GM12878 (cell line): ENCODE results near the gene ZNF616. TPM values are rescaled to one million over a fixed set of nuclear protein-coding genes. Genes with fewer than 3 reads are reported as not detected.

Experiments
- ATAC-seq: fragments of 200-7000 bp; cut with Tn5 transposase; 3 replicates; pipeline ENCODE4 v1.9.1; 2020; ENCODE audit warnings: mild to moderate bottlenecking, moderate library complexity
- BruUV-seq: library from RNA; stranded (reverse); fragments of 400-500 nt; replicated peaks from 2 replicates; lab custom pipeline; 2021; lab: Mats Ljungman, UMichigan
- CTCF ChIA-PET: fragments of 300-600 bp; sonication (Branson Sonifier 250); formaldehyde crosslinking; extraction: SDS; loops from one replicate; lab custom pipeline; 2021; ENCODE audit warnings: inconsistent platforms; lab: Yijun Ruan, JAX
- POLR2A ChIA-PET: fragments of 350-600 bp; formaldehyde crosslinking; extraction: SDS; loops from one replicate; lab custom pipeline; 2021; ENCODE audit warnings: inconsistent platforms; lab: Charles Lee
- RAD21 ChIA-PET: fragments of 300-600 bp; sonication (Branson Sonifier 250); formaldehyde crosslinking; loops from one replicate; lab custom pipeline; 2023; ENCODE audit warnings: antibody characterized with exemption; ENCODE audit not compliant: unreplicated experiment; lab: Charles Lee
- SMC1A ChIA-PET: fragments of 300-600 bp; sonication (Branson Sonifier 250); formaldehyde crosslinking; loops from one replicate; lab custom pipeline; 2023; ENCODE audit not compliant: unreplicated experiment, uncharacterized antibody; lab: Charles Lee
- DNase-seq: peaks from one replicate; pipeline ENCODE4 v3.0.0-alpha.2; 2011; ENCODE audit warnings: low read depth, low spot score
- FAIRE-seq: peaks from 3 replicates; lab custom pipeline; 2011; peaks lifted over from hg19 to GRCh38; lab: Jason Lieb, UNC
- H2AFZ ChIP-seq: 2 replicates; pipeline ENCODE4 v1.6.0; 2011; ENCODE audit warnings: low read depth, low read length, control low read depth; ENCODE audit not compliant: control insufficient read depth
- H3K27ac ChIP-seq: 2 replicates; pipeline ENCODE4 v1.5.1; 2011; ENCODE audit warnings: control low read depth; ENCODE audit not compliant: control insufficient read depth, insufficient read depth
- H3K27me3 ChIP-seq, 2 experiments: replicated peaks in 1 of 2; 2 replicates each; pipeline versions ENCODE4 v1.6.0 to v1.6.1; 2011; ENCODE audit warnings: low read length in 1 of 2; ENCODE audit not compliant: control insufficient read depth in 2 of 2, insufficient read depth in 2 of 2
- H3K36me3 ChIP-seq, 2 experiments: 2 replicates each; pipeline ENCODE4 v1.5.1; 2011; ENCODE audit warnings: low read length in 1 of 2; ENCODE audit not compliant: control insufficient read depth in 2 of 2, insufficient read depth in 2 of 2
- H3K4me1 ChIP-seq: 2 replicates; pipeline ENCODE4 v1.6.1; 2011; ENCODE audit warnings: mild to moderate bottlenecking, low read length, moderate library complexity, mixed read lengths; ENCODE audit not compliant: control insufficient read depth, insufficient read depth
- H3K4me2 ChIP-seq: 2 replicates; pipeline ENCODE4 v1.6.0; 2011; ENCODE audit warnings: control low read depth; ENCODE audit not compliant: control insufficient read depth, insufficient read depth
- H3K4me3 ChIP-seq: fragments of 200-600 bp; sonication (generic); 2 replicates; pipeline ENCODE4 v1.5.1; 2016
- H3K79me2 ChIP-seq: 2 replicates; pipeline ENCODE4 v1.6.0; 2011; ENCODE audit warnings: low read length; ENCODE audit not compliant: control insufficient read depth, insufficient read depth
- H3K9ac ChIP-seq: 2 replicates; pipeline ENCODE4 v1.8.0; 2011; ENCODE audit warnings: low read length, control low read depth, mixed read lengths; ENCODE audit not compliant: control insufficient read depth, insufficient read depth
- H3K9me3 ChIP-seq: replicated peaks from 3 replicates; pipeline ENCODE4 v1.5.1; 2011; ENCODE audit warnings: mild to moderate bottlenecking, low read length; ENCODE audit not compliant: control insufficient read depth, insufficient read depth
- H4K20me1 ChIP-seq: 2 replicates; pipeline ENCODE4 v1.6.0; 2011; ENCODE audit not compliant: control insufficient read depth, insufficient read depth
- ASH2L ChIP-seq: fragments of 300-600, 200-600 bp; sonication (generic); IDR thresholded peaks from 2 replicates; pipeline ENCODE4 v1.6.1; 2017; ENCODE audit warnings: low read depth, mild to moderate bottlenecking, borderline replicate concordance
- EGR1 ChIP-seq, 2 experiments: IDR thresholded peaks; 1 replicate in 1 of 2; 2 replicates in 1 of 2; pipeline ENCODE4 v1.6.1; 2011 to 2012; ENCODE audit warnings: low read depth in 2 of 2, low read length in 2 of 2, borderline replicate concordance in 1 of 2, mild to moderate bottlenecking in 1 of 2, moderate library complexity in 1 of 2
- IKZF2 ChIP-seq, 2 experiments: fragments of 450-650 bp; IDR thresholded peaks; 2 replicates each; pipeline ENCODE4 v1.6.1; 2017; ENCODE audit warnings: mild to moderate bottlenecking in 2 of 2, moderate library complexity in 2 of 2
- IRF5 ChIP-seq: fragments of 450-650 bp; IDR thresholded peaks from 2 replicates; pipeline ENCODE4 v1.6.1; 2017; ENCODE audit warnings: borderline replicate concordance
- NKRF ChIP-seq: fragments of 450-650 bp; conservative IDR thresholded peaks from 2 replicates; pipeline ENCODE4 v1.6.1; 2017; ENCODE audit warnings: mild to moderate bottlenecking, moderate library complexity
- NRF1 ChIP-seq: conservative IDR thresholded peaks from 2 replicates; pipeline ENCODE4 v1.6.1; 2011; ENCODE audit warnings: mild to moderate bottlenecking, low read depth, low read length, improper control_type of control experiment
- RUNX3 ChIP-seq: IDR thresholded peaks from 2 replicates; pipeline ENCODE4 v1.6.1; 2012; ENCODE audit warnings: low read length, inconsistent platforms
- SMARCA5 ChIP-seq: fragments of 450-650 bp; IDR thresholded peaks from 2 replicates; pipeline ENCODE4 v1.6.1; 2017; ENCODE audit warnings: mild to moderate bottlenecking
- TCF3 ChIP-seq: IDR thresholded peaks from 2 replicates; pipeline ENCODE4 v1.6.1; 2012; ENCODE audit warnings: low read depth, mild to moderate bottlenecking, low read length, borderline replicate concordance; ENCODE audit not compliant: insufficient read depth
- TCF7 ChIP-seq: IDR thresholded peaks from 2 replicates; pipeline ENCODE4 v1.6.1; 2014; ENCODE audit warnings: antibody characterized with exemption, borderline replicate concordance
- ZSCAN29 ChIP-seq: fragments of 450-650 bp; IDR thresholded peaks from 2 replicates; pipeline ENCODE4 v1.6.1; 2017; ENCODE audit warnings: mild to moderate bottlenecking, moderate library complexity
- ZZZ3 ChIP-seq: IDR thresholded peaks from 2 replicates; pipeline ENCODE4 v1.6.1; 2011; ENCODE audit warnings: low read depth; ENCODE audit not compliant: control insufficient read depth, insufficient read length
- WGBS: methylation state at CpG from one replicate; pipeline ENCODE4 v1.1.6; 2016; ENCODE audit warnings: low lambda C conversion rate; ENCODE audit not compliant: insufficient replicate concordance, insufficient coverage; ENCODE audit errors: missing lambda C conversion rate; 5-methylcytosine and 5-hydroxymethylcytosine counted together
- in situ Hi-C: fragments of 300-500 bp; cut with MboI; formaldehyde crosslinking; loops from 9 replicates; pipeline ENCODE4 v1.14.3; 2018; ENCODE audit warnings: mixed read lengths
- intact Hi-C: fragments of 100-400 bp; cut with micrococcal nuclease; formaldehyde crosslinking; loops from one replicate; pipeline ENCODE4 v1.14.2; 2022; ENCODE audit not compliant: unreplicated experiment
- polyA plus RNA-seq, 11 experiments: library from polyadenylated mRNA; depleted of rRNA in 4 of 11; unstranded in 6 of 11; stranded (reverse) in 5 of 11; fragments of >200 nt; fragmentation: Nextera tagmentation in 4 of 11; fragmentation: Illumina TruSeq in 1 of 11; extraction: Ambion mirVana in 4 of 11; extraction: Trizol in 1 of 11; gene quantifications; 1 replicate in 1 of 11; 2 replicates in 10 of 11; pipeline versions ENCODE4 v1.2.1 to v1.2.3, GENCODE V29; 2011 to 2016; ENCODE audit warnings: inconsistent platforms in 2 of 11, missing spikeins in 2 of 11, low read depth in 1 of 11
- total RNA-seq, 4 experiments: library from RNA; depleted of rRNA in 3 of 4; stranded (reverse); fragments of >200 nt in 3 of 4; fragmentation: Illumina TruSeq in 1 of 4; extraction: Trizol in 1 of 4; gene quantifications; 2 replicates each; pipeline versions ENCODE4 v1.2.1 to v1.2.3, GENCODE V29; 2013 to 2021

The ZNF616 gene
- total and polyA plus RNA-seq, 10 of the 15 experiments (the other 5 are each of a cell fraction or from before 2014, with no cell fraction given) = 1.1 to 5.9 (median 3.8) TPM

GRCh38 chr19:52069653-52070052 is 70.1 kb downstream of the ZNF616 start:
- peaks cover 60% of the 10 kb centered on the region for H3K9me3 ChIP-seq
- DNase-seq = no peak
- H3K4me1 ChIP-seq = no peaks in the 10 kb centered on the region
- POLR2A ChIA-PET = no interaction called here
- no peak overlapping the region for H2AFZ ChIP-seq
- in situ Hi-C loops = no loop called here
- FAIRE-seq = no peak
- BruUV-seq = no TSS peak
- H4K20me1 ChIP-seq = no peaks in the 10 kb centered on the region
- no peaks in the 10 kb centered on the region for H3K79me2 ChIP-seq
- WGBS = 67% methylated on average over 2 of the region's 2 CpGs
- H3K4me2 ChIP-seq = no peak overlapping the region
- no peak for ATAC-seq
- no peaks in the 10 kb centered on the region for H3K27me3 ChIP-seq
- H3K4me3 ChIP-seq = no peak overlapping the region
- CTCF ChIA-PET = no interaction called here
- H3K27ac ChIP-seq = no peak overlapping the region
- SMC1A ChIA-PET = no interaction called here
- H3K9ac ChIP-seq = no peak overlapping the region
- RAD21 ChIA-PET = no interaction called here
- H3K36me3 ChIP-seq = peaks cover 0 to 32% of the 10 kb centered on the region in 2 experiments
- intact Hi-C loops = no loop called here
- TF ChIP-seq NRF1 (no peak), IRF5 (no peak), IKZF2 (IDR thresholded peaks at IDR 0.05) (no peak), SMARCA5 (no peak), TCF7 (no peak), ASH2L (no peak), NKRF (no peak), ZZZ3 (no peak), RUNX3 (no peak), TCF3 (no peak), ZSCAN29 (no peak), EGR1 (IDR thresholded peaks at IDR 0.05; ENCODE audit: borderline replicate concordance in 1 of 2, low read depth in 2 of 2, low read length in 2 of 2) (no peak)
